HEK293T (cell line): Measurements from ENCODE around the gene PNN.

Experiments
- ARNT ChIP-seq: fragments of 450-650 bp; IDR thresholded peaks from 2 replicates; pipeline ENCODE4 v1.6.1; 2017; ENCODE audit warnings: mild to moderate bottlenecking
- BHLHE40 ChIP-seq: fragments of 450-650 bp; IDR thresholded peaks from 2 replicates; pipeline ENCODE4 v1.6.1; 2016; ENCODE audit warnings: mild to moderate bottlenecking, moderate library complexity, borderline replicate concordance
- ELF4 ChIP-seq: fragments of 450-650 bp; IDR thresholded peaks from 2 replicates; pipeline ENCODE4 v1.6.1; 2017; ENCODE audit warnings: antibody characterized with exemption
- FOXA1 ChIP-seq: fragments of 450-650 bp; IDR thresholded peaks from 2 replicates; pipeline ENCODE4 v1.6.1; 2016; ENCODE audit warnings: mild to moderate bottlenecking
- FOXK2 ChIP-seq: fragments of 450-650 bp; IDR thresholded peaks from 2 replicates; pipeline ENCODE4 v1.6.1; 2016; ENCODE audit warnings: mild to moderate bottlenecking
- HDGF ChIP-seq: fragments of 450-650 bp; IDR thresholded peaks from 2 replicates; pipeline ENCODE4 v1.6.1; 2017; ENCODE audit warnings: antibody characterized with exemption, borderline replicate concordance
- NFRKB ChIP-seq: fragments of 450-650 bp; IDR thresholded peaks from 2 replicates; pipeline ENCODE4 v1.6.1; 2016; ENCODE audit warnings: mild to moderate bottlenecking, moderate library complexity
- ZNF384 ChIP-seq: fragments of 450-650 bp; IDR thresholded peaks from 2 replicates; pipeline ENCODE4 v1.6.1; 2016

- TF ChIP-seq NFRKB = no peak
- TF ChIP-seq FOXK2 = no peak
- no peak for TF ChIP-seq FOXA1
- no peak for TF ChIP-seq ZNF384
- no peak for TF ChIP-seq ELF4
- no peak for TF ChIP-seq BHLHE40
- no peak for TF ChIP-seq ARNT
- no peak for TF ChIP-seq HDGF
Observed at GRCh38 chr14:39228509-39229221, 53.6 kb downstream of the PNN start.
